NCI-H2107 (cell line): Measurements from ENCODE around the gene GGN.
"Not testable (repeated sequence)": the region's sequence is repeated elsewhere in the genome, so short reads cannot be mapped to it uniquely, and the experiment has no call there.

ENCODE experiments used
- DNase-seq: peaks from one replicate; lab custom pipeline; 2025; lab: John Stamatoyannopoulos, UW

GGN gene

GRCh38 chr19:38362076-38362945 is 25.5 kb downstream of the GGN start:
- no peak for DNase-seq

GRCh38 chr19:38361633-38362075 is 26.2 kb downstream of the GGN start:
- DNase-seq = no peak

GRCh38 chr19:38360839-38361631 is 26.8 kb downstream of the GGN start:
- DNase-seq = no peak

GRCh38 chr19:38360351-38360750 is 27.5 kb downstream of the GGN start:
- DNase-seq = no peak

DNA sequence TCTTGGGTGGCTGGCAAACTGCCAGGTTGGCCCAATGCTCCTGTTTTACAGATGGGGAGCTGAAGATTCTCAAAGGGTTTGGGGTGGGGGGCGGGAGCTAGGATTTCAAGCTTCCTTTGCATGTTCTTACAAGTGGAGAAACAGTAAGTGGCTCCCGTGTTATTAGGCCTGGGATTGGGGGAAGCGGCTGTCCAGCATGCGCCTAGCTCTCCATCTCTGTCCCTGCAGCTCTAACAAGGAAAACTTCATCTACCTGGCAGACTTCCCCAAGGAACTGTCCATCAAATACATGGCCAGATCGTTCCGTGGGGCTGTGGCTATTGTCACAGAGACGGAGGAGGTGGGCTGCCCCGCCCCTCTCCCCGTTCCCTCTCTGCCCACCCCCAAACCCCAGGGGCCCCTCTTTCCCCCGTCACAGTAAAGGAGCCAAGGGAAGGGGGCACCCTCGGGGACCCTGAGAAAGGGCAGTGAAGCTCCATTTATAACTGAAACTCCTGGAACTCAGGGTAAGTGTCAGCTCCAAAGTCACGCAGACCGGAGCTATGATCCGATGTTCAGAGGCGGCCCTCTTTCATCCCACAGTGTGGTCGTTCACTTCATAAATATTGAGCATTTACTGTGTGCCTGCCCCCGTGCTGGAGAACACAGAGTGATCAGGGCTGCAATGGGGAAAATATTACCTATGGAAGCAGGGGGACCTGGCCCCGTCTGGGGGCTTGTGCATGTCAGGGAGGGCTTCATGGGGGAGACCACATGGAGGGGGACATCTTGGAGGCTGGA is 28.4 kb downstream of the GGN start:
- DNase-seq = no peak

DNA sequence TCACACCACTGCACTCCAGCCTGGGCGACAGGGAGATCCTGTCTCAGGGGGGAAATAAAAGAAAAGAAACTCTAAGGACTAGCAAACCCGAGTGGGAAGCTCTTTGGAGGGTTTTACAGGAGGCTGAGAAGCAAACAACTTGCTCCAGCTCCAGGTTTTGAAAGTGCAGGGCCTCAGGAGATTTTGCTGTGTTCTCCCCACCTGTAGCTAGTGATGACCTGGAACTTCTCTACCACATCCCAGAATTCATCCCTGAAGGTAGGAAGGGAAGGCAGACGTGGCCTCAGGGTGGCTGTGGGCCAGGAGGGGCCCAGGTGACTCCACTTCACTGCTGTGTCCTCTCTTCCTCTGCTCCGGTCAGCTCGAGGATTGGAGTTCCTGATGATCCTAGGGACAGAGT is 29.8 kb downstream of the GGN start:
- DNase-seq = no peak

DNA sequence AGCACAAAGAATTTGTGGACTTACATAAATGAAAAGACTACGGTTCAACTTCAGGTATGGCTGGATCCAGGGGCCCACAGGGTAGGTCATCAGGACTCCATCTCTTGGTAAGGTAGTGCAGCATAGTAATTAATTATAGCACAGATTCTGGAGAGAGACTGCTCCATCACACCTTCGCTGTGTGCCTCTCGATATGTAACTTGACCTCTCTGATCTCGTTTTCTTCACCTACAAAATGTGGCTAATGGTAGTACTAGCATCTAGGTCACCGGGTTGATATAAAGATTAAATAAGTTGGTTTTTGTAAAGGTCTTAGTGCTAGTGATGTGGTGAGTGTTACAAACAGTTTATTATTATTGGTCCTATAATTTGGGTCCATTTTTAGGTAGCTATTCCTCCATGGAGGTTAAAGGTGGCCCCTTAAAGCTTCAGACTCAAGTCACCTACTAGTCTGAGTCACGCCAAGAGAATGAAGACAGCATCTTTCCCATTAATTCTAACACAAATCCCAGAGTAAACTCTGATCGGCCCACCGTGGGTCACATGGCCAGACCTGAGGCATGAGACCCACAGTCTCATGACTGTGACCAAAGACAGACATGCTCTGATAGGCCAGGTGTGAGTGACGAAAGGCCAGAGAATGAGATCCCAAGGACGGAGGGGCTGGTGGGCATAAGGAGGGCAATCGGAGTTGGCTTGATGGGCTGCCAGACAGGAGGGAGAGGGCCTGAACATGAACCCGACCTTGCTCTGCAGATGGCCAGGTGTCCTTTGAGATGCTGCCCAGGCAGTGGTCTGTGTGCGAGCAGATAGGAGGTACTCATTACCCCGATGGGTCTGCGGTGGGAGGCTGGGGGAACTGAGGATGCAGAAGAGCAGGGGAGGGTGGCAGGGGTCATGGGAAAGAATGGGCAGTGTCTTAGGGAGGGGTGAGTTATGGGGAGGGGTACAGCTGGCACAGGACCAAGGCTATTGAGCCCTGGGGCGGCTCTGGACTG is 31.8 kb downstream of the GGN start:
- DNase-seq = no peak

DNA sequence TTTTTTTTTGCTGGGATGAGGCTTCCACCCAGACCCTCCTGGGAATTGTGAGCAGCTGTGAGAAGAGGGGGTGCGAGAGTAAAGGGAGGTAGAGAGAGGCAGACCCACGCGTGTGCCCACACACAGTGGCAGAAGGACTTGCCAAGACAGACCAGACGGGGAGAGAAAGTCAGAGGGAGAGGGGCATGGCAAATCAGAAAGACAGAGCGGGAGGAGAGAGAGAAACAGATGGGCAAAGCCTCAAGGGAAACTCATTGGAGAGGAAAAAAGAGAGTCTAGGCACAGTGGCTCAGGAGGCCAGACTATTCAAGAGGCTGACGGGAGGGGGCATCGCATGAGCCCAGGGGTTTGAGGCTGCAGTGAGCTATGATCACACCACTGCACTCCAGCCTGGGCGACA is 35.2 kb downstream of the GGN start:
- no peak for DNase-seq

DNA sequence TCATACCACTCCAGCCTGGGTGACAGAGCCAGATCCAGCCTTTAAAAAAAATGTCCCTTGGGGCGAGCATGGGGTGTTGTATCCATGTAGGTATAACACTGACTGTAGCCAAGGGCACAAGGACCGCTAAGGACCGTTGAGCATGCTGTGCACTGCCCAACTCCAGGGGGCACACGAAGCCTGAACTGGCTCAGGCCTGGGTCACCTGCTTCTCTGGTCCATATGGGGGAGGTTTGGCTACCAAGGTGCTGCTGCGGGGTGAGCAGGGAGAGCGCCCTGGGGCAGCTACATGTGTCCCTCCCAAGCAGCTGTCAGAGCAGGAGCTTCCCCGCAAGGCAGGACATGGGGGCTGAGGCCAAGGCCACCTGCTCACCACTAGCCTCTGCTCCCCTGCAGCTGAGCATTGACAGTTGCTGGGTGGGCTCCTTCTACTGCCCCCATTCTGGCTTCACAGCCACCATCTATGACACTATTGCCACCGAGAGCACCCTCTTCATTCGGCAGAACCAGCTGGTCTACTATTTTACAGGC is 35.9 kb downstream of the GGN start:
- DNase-seq = no peak

DNA sequence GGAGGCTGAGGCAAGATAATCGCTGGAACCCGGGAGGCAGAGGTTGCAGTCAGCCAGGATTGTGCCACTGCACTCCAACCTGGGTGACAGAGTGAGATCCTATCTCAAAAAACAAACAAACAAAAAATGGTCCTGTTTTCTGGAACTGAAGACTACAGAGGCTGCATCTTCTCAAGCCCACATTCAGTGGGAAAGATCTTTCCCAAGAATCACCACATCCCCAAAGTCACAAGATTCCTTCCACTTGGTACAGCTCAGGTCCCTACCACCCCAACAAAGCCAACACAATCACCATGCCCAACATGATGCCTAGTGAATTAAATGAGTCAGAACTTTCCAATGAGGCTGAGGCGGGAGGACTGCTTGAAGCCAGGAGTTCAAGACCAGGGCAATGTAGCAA is 37.0 kb downstream of the GGN start:
- no peak for DNase-seq

DNA sequence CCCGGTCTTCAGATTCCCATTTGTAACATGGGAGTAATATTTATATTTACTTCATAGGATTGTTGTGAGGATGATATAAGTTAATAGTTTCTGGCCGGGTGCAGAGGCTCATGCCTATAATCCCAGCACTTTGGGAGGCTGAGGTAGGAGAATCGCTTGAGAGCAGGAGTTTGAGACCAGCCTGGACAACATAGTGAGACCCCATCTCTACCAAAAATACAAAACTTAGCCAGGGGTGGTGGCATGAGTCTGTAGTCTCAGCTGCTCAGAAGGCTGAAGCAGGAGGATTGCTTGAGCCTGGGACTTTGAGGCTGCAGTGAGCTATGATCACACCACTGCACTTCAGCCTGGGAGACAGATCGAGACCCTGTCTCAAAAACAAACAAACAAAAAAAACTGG is 41.0 kb downstream of the GGN start:
- DNase-seq = no peak

GRCh38 chr19:38340927-38341326 is 46.9 kb downstream of the GGN start:
- no peak for DNase-seq

DNA sequence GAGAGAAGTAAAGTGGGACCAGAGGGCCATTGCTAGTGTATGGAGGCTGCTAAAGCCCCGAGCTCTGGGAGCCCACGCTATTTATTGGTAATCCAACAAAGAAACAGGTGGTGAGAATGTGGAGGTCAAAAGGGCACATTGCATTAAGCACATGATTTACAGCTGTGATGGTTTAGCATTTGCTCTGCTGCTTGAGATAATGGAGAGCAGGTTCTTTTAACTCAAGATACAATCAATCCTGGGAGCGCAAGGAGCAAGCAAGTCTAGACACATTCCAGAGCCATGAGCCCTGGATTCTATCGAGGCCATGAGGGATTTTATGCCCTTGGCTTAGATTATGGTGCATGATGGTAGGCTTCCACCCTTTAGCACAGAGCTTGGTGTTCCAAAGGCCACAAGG is 48.8 kb downstream of the GGN start:
- not testable (repeated sequence) for DNase-seq

- DNase-seq = no peak
Measured at GRCh38 chr19:38337360-38337653, 50.5 kb downstream of the GGN start.

DNA sequence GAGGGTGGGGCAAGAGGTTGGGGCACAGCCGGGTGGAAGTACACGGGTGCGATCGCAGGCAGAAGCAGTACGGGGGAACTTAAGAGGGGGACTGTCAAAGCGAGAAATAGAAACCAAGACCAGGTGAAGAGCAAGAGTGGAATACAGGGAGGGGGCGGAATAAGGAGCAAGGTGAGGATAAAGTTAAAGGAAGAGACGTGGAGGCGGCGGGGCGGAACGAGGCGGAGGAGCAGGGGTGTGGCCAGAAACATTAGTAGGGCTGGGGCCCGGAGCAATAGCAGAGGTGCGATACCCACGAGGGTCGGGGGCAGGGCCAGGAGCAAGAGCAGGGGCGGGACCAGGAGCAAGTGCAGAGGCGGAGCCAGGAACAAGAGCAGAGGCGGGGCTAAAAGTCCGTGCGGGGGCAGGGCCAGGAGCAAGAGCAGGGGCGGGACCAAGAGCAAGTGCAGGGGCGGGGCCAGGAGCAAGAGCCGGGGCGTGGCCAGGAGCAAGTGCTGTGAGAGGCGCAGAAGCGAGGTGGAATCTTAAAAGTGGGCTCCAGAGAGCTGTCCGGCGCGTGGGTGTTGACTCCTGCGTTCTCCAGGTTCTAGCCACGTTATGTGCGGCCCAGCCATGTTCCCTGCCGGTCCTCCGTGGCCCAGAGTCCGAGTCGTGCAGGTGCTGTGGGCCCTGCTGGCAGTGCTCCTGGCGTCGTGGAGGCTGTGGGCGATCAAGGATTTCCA is 51.0 kb downstream of the GGN start:
- peak; percentile 88 for DNase-seq

GRCh38 chr19:38335949-38336637 is 51.7 kb downstream of the GGN start:
- peak; percentile 65 for DNase-seq
